CD4-positive, alpha-beta T cell treated with Interleukin-15 for 4 hours (primary cell): ENCODE data around the gene TUBGCP6.

Experiments used
- DNase-seq: peaks from one replicate; pipeline ENCODE4 v3.0.0-alpha.2; 2020; ENCODE audit warnings: low spot score

TUBGCP6 gene

GRCh38 chr22:50250555-50251476, 6.0 kb upstream of the TUBGCP6 start, which contains the start of gene HDAC10:
Gene HDAC10 (minus strand): TSS chr22:50251265. CDS start chr22:50251032, 233 bp downstream.
- peak; percentile 74 for DNase-seq

DNA sequence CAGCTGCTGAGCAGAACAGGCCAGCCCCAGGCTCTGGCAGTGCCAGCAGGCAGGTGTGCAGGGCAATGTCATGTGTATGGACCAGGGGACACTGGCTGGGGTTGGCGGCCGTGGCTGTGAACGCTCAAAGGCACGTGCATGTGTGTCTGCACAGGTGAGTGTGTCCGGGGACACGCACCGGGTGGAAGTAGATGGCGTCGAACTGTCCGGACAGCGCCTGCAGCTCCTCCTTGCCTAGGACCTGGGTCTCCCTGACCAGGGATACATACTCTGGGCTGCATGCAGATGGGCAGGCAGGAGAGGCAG, 5.4 kb upstream of the TUBGCP6 start:
- DNase-seq: no peak

DNA sequence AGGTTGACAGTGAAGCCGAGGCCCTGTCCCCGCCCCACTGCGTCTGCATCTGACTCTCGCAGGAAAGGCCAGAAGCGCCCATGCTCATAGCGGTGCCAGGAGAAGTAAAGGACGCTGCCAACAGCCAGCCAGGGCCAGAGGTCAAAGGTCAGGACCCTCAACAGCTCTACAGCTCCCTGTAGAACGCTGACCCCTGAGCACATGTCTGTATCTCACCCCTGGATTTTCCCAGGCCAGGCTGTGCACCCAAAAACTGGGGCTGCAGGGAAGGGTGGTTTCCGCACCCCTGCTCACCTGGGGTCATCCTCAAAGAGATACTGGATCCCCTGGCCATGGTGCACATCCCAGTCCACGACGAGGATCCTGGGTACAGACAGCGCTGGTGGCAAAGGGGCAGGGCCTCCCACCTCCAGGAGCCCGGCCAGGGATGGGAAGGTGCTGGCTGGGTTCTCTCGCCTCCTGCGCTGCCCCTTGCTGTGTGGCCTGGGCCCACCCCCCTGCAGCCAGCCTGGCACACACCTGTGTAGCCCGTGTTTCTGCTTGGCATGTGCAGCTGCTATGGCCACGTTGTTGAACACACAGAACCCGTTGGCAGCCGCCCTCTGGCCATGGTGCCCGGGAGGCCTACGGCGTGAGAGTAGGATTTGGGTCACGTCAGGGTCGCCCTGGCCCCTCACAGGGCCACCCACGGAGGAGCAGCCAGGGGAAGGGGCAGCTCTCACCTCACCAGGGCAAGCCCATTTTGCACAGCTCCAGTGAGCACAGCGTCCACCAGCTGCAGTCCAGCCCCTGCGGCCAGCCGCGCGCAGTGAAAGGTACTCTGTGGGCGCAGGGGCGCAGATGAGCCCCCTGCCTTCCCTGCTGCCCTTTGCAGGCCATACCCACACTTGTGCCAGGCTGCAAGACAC, 4.8 kb upstream of the TUBGCP6 start:
- DNase-seq: no peak

DNA sequence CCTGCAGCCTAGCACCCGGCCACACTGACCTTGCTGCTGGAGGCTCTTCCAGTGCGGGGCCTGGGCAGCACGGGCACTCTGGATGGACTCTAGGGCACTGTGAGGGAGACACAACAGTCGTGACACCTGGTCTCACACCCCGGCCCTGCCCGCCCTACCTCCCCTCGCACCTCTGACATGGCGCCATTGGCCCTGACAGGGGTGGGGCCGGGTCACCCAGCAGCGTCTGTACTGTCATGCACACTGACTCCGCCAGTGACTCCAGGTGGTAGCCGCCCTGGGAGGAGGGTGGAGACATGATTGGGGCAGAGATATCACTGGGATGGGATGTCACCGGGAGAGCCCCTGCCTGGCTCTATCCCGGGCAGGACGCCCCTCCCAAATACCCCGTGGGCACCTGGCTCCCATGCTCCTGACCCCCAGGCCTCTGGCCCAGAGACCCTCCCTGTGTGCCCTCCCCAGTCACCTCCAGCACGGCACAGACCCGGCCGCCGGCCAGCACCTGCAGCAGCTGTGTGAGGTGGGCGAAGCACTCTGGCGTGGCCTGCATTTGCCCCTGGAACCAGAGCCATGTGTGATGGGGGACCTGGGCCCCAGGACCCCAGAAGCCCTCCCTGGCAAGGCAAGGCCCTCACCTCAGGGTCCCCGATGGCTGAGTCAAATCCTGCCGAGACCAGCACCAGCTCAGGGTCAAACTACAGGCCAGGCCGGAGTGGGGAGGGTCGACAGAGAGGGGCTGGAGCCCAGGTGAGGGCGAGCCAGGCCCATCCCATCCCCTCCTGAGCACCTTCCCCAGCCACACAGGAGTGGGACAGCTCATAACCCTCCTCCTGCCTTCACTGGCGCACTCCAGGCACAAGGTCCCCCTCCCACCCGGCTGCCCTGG, 3.6 kb upstream of the TUBGCP6 start:
- no peak for DNase-seq

DNA sequence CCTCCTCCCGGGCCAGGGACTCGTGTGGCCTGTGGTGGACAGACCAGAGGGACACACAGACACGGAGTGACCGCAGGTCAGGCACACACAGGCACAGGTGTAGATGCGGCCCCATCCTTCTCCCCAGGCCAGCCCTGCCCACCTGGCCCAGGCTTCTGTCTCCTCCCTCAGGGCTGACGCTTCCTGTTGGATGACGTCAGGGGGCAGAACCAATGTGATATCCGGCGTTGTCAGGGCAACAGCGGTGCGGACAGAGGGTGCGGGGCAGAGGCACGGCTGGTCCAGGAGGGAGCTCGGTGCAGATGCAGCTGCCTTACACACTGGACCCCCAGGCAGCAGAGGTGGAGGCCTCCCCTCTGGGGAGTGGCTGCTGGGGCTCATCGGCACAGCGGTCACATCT, 2.9 kb upstream of the TUBGCP6 start:
- DNase-seq: peak; percentile 64

DNA sequence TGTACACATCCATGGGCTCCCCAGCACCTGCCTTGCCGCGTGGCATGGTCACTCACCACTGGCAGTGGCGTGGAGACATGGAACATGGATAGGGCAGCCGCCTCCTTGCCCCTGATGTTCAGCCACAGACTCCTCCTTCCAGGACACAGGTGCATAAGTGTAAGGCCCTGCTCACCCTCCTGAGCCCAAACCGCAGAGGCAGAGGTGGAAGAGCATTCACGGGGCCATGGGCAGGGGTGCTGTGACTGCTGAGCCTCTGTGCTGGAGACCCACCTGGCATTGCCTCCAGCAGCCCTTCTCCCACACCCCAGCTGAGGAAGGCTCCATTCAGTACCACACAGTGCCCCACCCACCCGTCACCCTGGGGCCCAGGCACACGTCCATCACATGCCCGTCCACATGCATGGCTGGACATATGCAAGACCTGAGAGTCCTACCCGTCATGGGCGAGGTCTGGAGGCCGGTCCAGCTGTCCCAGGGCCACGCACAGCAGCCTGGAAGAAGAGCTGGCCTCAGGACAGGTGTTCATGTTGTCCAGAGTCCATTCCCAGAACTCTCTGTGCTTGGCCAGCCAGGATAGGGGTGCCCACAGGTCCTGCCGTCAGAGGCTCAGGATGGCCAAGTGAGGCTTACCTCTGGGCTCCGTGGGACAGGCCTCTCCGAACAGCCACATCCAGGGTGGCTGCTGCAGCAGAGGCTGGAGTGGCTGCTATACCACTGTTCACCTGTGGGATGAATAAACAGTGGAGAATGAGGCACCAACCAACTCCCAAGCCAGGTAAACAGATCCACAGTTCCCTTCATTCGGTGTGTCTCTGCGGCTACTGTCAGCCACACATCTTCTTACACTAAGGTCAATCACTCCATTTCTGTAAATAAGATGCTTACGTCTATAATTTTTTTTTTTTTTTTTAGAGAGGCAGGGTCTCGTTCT, 1.7 kb upstream of the TUBGCP6 start:
- DNase-seq: no peak

DNA sequence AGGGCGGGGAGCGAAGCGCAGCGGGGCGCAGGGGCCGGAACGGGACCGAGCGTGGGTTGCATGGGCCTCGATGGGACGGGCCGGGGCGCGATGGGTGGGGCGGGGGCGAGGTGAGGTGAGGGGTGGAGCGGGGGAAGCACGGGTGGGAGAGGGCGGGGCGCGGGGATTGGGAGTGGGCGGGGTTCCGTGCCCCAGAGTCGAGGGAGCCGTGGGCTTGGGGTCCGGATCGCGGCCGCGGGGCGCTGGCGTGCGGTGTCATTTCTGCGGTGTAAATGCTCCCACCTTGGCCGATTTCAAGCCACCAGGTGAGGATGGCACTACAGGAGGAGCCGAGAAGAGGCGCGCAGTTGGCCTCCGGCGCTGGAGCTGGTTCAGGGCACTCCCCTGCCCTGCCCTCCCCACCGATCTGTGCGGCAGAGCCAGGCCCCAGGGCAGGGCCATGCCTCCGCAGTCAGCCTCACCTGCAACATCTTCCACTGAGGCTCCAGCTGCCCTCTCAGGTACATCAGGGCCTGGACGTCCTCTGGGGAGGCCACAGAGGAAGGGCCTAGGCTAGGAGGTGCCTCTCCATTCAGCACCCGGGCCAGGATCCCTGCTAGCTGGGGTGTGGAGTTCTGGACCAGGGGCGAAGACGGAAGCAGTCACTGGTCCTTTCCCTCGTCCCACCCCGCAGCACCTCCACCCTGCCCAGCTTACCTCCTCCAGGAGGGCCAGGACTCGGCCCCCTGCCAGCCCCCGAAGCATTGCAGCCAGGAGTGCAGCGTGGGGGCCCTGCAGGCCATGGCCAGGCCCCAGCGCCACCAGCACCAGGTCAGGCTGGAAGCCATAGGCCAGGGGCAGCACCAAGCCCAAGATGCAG, 620 bp upstream of the TUBGCP6 start:
- DNase-seq: no peak

DNA sequence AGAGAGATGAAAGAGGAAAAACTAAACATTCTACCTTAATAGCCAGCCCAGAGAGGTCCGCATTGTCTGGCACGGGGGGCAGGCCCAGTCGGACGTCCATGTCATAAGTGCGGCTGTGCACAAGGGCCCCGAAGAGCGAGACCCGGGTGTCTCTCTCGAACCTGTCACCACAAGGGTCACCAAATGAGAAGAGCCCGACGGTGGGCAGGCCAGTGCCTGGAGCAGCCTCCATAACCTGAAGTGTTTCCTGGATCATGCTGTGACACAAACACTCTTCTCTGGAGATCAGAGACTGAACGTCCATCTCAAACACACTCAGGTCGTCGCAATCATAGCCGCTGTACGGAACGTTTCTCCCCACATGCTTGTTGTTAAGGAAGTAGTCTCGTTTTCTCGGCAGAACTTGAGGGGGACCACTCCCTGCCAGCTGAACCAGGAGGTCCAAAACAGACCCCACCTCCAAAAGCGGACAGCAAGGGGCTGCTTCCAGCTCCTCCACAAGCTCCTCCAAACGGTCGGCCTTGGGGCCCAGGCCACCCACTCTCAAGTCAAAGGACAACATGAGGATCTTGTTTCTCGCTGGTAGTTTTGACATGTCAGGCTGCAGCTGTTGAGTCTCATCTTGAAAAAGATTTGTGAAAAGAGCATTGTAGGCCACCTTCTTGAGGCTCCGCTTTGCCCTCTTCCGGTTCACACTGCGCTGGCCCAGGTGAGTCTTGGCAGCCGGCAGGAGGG, 971 bp downstream of the TUBGCP6 start:
- DNase-seq: no peak

- DNase-seq: no peak
Measured at GRCh38 chr22:50242406-50242949, 2.3 kb downstream of the TUBGCP6 start.

DNA sequence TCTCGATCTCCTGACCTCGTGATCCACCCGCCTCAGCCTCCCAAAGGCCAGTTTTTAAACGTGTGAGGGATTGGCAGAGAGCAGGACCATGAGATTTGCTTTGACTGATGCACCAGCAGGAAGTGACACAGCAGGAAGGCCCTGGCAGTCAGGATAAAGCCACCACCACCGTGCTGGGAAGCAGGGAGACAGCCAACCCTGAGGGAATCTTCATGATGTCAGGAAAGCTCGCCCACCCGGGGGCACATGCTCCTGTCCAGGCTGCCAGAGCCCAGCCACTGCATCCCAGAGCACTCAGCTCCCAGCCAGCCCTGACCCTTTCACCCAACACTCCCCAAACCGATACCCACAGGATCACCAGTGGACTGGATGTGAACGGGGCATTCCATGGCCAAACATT, 6.1 kb downstream of the TUBGCP6 start:
- DNase-seq: no peak

DNA sequence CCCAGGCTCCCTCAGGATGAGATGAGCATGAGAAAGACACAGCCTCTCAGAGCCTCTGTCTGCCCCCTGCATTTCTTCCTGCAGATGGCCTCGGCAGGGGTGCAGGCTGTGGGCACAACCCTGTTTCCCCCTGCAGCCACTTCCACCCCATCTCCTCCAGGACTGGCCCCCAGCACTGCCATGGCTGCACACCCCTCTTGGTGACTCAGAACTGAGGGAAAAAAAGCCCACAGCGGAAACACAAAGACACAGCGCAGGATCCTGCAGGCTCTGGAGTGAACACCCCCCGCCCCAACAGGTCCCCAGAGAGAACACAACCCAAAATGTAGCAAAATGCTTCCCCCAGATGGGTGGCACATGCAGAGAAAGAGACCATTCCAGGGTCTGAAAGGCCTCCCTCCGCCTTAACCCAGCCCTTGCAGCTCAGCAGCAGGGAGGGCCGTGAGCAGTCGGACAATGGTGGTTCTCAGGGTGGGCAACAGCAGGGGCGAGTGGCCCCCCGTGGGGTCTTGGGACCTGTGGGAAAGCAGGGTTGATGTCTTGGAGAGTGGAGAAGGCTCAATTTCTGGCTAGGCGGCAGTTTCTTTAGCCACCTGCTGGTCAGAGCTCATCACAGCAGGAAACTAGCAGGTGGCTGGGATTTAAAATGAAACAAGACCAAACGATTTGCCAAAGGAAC, 8.0 kb downstream of the TUBGCP6 start:
- DNase-seq: no peak

GRCh38 chr22:50233223-50233622, 11.6 kb downstream of the TUBGCP6 start:
- DNase-seq: no peak

GRCh38 chr22:50232481-50233151, 12.2 kb downstream of the TUBGCP6 start:
- DNase-seq: no peak

- DNase-seq: no peak
Measured at GRCh38 chr22:50229370-50229769, 15.5 kb downstream of the TUBGCP6 start.

DNA sequence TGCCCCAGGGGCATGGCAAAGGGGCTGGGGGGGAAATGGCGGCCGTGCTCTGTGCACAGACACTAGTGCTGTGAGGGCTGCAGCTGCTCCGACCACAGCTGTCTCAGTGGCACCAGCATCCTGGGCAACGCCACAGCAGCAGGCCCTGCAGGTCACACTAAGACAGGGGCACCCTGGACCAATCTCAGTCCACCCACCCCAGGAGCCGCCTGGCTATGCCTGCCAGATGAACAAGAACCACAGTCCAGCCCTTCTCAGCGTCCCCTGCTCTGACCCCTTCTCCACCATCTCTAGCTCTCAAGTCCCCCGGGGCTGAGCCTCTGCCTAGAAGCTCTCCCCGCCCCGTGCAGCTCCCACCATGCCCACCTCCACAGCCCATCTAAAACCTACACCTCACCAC, 16.5 kb downstream of the TUBGCP6 start:
- DNase-seq: no peak

DNA sequence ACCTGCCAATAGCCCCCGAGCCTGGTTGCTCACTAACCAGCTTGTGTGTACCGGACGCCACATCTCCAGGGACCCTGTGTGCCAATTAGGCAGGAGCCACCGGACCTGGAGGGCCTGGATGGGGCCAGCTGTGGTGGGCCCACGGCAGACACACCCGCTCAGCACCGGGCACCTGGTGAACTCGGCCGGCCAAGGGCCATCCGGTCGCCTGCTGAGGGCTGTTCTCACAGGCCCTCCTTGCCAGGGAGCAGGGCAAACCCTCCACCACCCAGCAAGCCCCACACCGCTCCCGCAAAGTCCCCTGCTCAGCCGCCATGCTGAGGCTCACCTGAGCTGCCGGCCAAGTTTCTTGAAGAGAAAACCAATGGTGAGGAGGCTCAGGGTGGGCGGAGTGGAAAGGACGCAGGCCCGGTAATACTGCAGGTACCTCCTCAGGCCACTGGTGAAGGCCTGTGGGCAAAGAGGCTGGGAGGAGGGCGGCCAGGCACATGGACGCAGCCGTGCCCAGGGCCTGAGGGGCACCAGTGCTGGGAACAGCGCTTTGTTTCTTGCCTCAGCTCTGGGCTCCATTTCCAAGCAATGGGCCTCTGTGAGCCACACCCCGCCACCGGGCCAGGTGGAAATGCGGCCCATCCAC, 17.1 kb downstream of the TUBGCP6 start:
- DNase-seq: no peak

DNA sequence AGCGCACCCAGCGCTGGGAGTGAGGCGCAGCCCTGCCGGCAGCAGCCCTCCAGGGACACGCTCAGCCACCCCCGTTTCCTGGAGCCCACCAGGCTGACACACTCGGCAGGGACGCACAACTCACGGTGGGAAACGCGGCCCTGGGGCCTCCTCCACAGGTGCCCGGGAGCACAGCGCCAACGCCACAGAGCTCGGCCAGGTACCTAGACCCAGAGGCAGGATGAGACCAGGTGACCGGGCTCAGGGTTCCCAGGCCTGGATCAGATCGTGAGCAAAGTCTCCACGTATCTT, 18.0 kb downstream of the TUBGCP6 start:
- DNase-seq: no peak
